SK-MEL-5 (cell line): Measurements from ENCODE around the gene ZNF148. TPM values are rescaled to one million over a fixed set of nuclear protein-coding genes. Genes with fewer than 3 reads are reported as not detected.

Experiments used
- DNase-seq: peaks from one replicate; pipeline ENCODE4 v3.0.0-alpha.2; 2016; ENCODE audit warnings: low read depth, low spot score
- in situ Hi-C: cut with HindIII; loops from 2 replicates; pipeline ENCODE4 v1.10.0; 2016; ENCODE audit warnings: low sequenced_read_pairs, high pct_unique_total_duplicates, low pct_unique_long_range_greater_than_20kb
- total RNA-seq: library from RNA; depleted of rRNA; stranded (reverse); fragments of >200 nt; shearing (Covaris generic); gene quantifications from 2 replicates; pipeline ENCODE4 v1.2.3, GENCODE V29; 2014

The ZNF148 gene
- total RNA-seq, 1 experiment from 2014 or later: 25.8 TPM

DNA sequence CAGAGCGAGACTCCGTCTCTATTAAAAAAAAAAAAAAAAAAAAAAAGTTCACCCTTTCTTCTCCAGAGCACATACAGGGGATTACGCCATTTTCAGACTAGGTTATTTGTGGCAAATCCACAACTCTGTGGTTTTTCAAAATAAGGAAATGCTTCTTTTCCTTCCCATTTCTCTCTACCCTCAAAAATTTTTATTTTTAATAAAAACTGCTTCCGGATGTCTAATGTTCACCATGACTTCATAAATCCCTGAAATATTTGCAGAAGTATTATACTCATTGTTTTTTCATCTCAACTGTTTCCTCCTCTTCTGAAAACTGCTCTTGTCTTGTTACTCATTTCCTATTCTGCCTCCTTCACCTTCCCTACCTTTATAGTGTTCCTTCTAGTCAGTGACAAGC lies 117.6 kb downstream of the ZNF148 start:
- DNase-seq: no peak
- in situ Hi-C loops: no loop called here

DNA sequence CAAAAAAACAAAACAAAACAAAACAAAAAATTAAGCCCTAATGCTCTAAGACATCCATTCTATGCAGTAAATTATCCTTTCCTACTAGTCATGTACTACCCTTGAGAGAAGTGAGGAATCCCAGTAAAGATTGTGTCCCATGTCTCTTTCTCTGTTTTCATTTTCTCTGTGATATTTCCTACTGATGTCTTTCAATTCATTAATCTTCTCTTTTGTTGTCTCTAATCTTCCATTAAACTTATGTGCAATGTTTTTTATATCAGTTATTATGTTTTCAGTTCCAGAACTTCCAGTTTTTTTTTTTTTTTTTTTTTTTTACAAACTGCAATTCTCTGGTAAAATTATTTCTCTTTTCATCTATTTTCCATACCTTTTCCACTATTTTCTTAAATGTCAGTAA lies 118.5 kb downstream of the ZNF148 start:
- in situ Hi-C loops: no loop called here
- DNase-seq: no peak

DNA sequence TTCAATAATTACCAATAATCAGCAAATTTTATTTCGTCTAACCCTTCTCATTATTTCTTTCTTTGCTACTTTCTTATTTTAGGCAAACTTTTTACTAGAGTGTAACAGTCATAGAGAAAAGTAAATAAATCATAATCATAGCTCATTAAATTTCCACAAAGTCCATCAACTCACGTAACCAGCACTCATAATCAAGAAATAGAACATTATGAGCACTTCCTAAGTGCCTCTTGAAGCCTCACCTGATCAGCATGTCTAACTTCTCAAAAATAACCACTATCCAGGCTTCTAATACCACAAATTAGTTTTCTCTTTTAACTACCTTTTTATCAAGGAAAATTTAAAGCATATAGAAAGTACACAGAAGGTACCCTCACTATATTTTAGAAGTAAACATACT lies 124.2 kb downstream of the ZNF148 start:
- DNase-seq: no peak
- in situ Hi-C loops: no loop called here

DNA sequence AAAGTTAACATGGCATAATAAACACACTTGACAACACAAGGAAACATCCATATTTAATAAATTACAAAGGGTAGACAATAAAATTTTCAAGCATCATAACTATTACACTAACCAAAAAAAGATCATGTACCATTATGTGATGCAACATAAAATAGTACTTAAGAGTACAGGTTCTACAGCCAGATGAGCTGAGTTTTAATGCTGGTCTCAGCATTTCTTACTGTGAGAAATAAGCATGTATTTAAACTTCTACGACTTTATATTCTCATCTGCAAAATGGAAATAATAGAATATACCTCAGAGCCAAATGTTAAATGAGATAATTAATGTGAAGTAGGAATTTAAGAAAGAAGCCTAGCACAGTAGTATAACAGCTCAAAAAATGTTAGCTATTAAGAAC lies 128.9 kb downstream of the ZNF148 start:
- DNase-seq: no peak
- in situ Hi-C loops: no loop called here

DNA sequence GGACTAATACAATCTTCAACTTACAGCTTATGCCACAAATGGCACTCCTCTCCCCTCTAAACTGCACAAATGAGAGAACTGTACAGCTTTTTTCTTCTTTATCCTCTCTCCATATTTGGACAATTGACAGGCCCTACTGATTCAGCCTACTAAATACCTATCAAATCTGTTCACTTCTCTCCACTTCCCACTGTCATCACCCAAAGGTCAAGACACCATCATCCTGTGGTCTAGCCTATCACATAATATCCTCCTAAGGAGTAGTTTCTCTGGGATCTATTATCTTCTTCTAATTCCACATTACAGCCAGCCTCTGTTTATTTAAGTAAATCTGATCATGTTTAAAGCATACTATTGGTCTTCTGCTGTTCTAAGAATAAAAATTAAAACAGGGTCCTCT lies 129.6 kb downstream of the ZNF148 start:
- in situ Hi-C loops: no loop called here
- DNase-seq: no peak

DNA sequence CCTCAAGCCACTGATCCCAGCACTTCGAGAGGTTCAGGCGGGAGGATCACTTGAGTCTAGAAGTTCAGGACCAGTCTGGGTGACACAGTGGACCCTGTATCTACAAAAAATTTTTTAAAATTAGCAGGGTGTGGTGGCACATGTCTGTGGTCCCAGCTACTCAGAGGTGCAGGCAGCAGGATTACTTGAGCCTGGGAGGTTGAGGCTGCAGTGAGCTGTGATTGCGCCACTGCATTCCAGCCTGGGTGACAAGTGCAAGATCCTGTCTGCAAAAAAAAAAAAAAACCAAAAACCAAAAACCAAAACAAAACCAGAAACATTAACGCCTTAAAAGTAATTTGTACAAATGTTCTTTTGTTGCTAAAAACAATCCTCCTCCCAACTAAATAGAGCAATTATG lies 134.6 kb downstream of the ZNF148 start:
- in situ Hi-C loops: no loop called here
- DNase-seq: no peak

DNA sequence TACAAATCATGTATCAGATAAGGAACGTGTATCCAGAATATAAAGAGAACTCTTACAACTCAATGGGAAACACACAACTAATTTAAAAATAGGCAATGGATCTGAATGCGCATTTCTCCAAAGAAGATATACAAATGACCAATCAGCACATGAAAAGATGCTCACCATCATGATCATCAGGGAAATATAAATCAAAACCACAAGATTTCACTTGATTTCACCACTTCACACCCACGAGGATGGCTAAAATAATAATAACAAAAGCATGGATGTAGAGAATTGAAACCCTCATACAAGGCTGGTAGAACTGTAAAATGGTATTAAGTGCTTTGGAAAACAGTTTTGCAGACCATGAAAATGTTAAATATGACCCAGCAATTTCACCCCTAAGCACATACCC lies 135.9 kb downstream of the ZNF148 start:
- no peak for DNase-seq
- in situ Hi-C loops: no loop called here

DNA sequence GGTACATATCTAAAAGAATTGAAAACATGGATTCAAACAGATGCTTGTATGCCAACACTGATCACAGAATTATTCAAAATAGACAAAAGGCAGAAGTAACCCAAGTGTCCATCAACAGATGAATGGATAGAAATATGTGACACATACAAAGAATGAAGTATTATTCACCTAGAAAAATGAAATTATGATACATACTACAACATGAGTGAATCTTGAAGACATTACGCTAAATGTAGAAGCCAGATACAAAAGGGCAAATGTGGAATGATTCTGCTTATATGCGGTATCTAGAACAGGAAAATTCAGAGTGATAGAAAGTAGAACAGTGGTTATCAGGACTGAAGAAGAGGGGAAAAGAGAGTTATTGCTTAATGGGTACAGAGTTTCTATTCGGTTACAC lies 136.4 kb downstream of the ZNF148 start:
- in situ Hi-C loops: no loop called here
- no peak for DNase-seq

DNA sequence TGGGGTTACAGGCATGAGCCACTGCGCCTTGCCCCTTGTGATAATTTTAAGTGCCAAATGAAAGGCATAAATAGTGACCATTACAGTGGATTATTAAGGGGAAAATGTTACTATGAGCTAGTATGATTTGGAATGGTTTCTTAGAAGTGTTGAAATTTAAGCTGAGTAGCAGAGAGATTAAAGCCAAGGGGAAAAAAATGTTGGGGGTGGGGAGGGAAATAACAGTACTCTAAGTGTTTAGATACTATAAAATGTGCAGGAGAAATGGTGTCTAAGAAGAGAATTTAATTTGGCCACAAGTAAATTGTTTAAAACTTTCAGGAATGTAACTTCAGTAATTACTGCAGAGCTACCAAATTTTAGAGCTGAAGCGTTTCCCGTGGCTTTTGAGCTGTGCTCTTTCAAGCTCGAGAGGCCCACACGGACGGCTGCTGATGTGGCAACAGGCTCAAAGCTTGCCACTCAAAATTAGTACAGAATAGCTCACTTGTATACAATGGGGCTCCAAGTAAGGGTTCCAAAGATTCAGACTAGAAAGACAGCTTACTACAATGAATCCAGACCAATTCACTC lies 138.7 kb downstream of the ZNF148 start:
- in situ Hi-C loops: no loop called here
- DNase-seq: no peak

DNA sequence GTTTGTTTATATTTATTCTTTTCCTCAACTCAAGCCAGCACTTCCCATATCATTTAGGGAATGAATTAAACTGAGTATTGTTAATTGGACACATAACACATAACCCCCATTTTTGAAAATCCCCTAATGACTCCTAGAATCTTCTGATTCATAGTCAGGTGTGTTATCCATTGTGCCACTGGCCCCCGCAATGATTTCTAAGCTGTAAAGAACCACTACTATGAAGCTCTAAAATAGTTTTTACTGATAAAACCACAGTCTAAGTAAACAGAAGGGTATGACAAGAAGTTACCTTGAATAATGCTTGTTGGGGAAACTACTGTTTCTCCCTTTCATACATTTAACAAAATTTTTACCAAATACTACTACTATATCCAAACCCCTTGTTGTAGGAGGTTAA lies 140.3 kb downstream of the ZNF148 start:
- in situ Hi-C loops: no loop called here
- DNase-seq: no peak

DNA sequence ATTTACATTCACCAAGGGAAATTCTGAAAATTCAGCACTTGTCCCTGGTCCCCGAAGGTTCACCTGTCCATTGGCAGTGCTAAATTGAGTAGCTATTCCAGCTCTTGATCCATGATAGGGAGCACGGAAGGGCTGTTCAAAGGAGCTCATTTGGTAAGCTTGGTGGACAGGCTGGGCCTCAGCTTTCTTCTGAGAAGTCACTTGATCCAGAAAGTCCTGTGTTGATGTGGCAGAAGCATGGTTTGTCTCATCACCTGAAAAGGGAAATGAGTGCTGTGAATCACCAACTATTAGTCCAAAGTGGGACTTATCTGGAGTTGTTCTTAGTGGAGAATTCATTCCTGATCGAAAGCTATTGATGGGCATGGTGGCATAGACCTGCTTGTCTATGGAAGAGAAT lies 142.7 kb downstream of the ZNF148 start:
- in situ Hi-C loops: no loop called here
- no peak for DNase-seq

DNA sequence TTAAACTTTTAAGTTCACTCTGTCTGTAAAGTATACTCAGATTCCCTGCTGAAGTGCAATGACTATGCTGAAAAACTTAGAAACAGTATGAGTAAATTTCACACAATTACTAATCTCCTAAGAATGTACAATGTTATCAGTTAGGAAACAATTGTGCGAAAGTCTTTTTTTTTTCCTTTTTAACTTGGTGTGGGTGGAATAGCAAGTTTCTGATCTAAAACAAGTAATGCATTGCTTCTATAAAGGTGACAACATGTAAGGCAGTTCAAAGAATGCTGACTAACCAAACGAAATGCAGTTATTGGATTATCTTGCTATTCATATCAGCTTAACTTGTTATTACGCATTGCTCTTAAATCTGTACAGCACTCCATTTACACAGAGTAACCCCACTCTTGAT lies 143.2 kb downstream of the ZNF148 start:
- in situ Hi-C loops: no loop called here
- no peak for DNase-seq

DNA sequence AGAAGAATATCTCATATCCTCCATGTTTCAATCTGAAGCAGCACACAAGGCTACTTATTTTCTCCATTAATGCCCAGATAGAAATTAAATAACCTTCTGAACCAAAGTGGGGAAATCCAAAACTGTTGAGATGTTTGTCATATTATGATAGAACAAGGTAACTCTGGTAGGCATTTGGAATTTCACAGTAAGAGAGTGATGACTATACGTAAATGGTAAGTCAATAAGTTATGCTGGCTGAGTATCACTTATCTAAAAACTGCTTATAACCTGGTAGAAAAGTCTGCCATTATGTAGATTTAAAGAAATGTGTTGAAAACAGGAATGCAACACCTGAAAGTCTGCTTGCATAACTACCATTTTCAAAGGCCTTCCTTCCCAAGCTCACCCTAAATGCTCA lies 145.4 kb downstream of the ZNF148 start:
- in situ Hi-C loops: no loop called here
- no peak for DNase-seq

DNA sequence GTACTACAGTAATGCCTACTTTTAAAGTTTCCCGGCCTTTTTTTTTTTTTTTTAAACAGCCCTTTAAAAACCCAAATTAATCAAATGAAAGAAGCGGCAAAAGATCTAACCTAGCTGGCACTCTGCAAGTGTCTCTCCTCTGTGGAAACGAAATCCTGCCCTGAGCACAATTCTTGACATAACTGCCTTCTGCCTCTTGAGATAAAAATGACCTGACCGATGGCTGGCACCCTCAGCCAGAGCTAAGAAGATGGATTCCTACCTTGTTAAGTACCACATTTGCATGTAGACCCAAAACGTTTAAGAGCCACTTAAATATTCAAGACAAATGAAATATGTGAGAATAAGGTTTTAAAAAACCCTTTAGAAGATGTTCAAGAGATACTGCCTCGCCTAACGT lies 146.0 kb downstream of the ZNF148 start:
- no peak for DNase-seq
- in situ Hi-C loops: no loop called here

DNA sequence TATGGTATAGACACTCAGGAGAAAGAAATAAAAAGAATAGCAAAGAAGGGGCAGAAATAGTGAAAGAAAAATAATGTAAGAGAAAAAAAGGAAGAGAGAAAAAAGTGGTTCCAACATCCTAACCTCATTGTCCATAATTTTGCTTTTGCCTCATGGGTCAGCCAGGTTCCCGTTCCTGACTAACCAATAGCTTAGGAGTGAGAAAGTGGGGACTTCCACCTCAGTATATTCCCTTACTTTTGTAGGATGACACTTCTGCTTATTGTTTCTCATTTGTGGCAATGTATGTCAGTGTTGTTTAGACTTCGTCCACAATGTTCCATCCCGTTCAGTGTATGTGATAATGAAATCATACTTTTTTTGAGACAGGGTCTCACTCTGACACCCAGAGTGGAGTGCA lies 153.3 kb downstream of the ZNF148 start:
- in situ Hi-C loops: no loop called here

DNA sequence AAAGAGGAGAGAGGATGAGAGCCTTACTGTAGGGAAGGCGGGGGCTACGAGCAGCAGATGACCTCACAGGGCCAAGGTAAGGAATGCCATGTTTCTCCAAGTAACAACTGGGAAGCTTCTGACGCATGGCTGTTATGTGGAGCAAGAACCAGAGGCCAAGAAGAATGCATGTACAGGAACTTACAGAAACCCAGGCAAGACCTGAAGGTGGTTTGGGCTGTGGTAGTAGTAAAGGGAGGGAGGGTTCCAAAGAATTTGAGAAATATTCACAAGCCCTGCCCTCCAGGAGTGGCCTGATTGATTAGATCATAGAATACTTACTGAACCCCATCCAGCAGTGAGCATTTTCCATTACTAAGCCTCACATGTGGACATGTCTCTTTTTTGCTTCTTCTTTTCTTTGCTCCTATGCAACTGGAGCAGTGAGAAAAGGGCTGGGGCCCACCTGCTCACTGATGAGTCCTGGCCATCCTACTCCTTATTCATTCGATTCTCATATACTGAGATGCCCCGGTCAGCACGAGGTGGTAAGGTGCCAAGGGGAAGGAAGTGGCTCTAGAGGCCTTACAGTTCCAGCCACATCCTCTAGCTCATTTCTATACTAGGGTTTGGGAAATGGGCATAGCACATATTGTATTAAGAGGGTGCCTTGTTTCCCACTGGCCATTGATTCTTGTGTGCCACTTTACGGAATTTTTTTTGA lies 154.2 kb downstream of the ZNF148 start:
- in situ Hi-C loops: no loop called here
- DNase-seq: no peak

More for the DNA sequence above, 153.3 kb downstream of the ZNF148 start:
- DNase-seq: no peak

DNA sequence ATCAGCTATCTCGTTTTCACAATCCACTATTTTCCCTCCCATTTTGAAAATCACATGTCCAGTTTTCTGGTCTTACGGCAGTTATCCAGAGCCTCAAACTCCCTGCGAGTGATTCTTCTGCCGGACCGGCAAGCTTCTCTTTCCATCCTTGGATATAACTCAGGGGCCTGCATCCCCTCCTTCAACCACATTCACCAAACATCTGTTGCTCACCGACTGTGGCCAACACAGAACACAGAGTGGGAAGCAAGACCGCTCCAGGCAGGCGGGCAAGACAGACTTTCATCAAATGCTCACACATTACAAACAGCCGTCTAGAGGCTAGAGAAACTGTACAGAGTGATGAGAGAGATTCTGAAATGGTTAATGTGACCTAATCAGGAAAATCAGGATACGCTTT lies 154.9 kb downstream of the ZNF148 start:
- DNase-seq: no peak
- in situ Hi-C loops: no loop called here

DNA sequence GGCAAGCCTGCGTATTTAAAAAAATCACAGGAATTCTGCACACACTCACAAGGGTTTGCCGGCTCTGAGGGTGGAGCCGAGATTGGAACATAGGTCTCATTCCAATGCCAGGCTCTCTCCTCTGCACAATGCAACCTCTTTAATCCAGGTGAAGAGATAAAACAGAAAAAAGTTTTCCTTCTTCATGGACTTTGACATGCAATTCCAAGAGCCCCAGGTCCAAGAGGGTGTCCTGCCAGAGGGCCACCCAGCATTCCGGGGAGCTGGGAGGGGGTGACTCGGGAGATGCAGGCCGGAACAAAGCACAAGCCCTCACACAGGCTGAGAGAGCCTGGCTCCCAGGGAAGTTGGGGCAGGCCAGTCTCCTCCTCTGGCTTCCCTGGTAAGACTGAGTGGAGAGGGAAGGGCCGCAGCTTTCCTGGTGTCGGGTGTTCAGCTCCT lies 155.8 kb downstream of the ZNF148 start:
- no peak for DNase-seq
- in situ Hi-C loops: no loop called here

DNA sequence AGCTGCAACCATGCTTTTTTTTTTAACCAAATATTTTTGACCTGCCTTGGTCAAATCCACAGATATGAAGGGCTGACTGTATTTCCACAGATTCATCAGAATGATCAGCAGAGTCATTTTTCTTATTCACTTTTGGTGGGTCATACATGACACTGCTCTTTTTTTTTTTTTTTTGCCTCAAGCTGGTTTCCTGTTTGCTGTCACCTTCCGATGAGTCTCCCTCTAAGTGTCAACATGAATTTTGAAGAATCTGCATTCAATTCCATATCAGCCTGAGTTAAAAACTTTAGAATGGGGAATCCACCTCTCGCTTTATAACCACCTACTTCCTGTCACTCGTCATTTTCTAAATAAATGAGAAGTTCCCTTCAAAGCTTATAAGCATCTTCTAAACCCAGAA lies 160.4 kb downstream of the ZNF148 start:
- DNase-seq: no peak
- in situ Hi-C loops: no loop called here
